Kidney tubule cell (primary cell): ENCODE data around the gene CIDEC.
"Not testable (repeated sequence)": the region's sequence is repeated elsewhere in the genome, so short reads cannot be mapped to it uniquely, and the experiment has no call there.

Experiments
- DNase-seq: peaks from one replicate; pipeline ENCODE4 v3.0.0-alpha.2; 2018; ENCODE audit warnings: low spot score

The CIDEC gene

GRCh38 chr3:9901967-9902366, 21.9 kb upstream of the CIDEC start:
- DNase-seq, result no peak

- DNase-seq, result not testable (repeated sequence)
These were observed 20.9 kb upstream of the CIDEC start for GRCh38 chr3:9900965-9901415.

GRCh38 chr3:9899289-9899791, 19.3 kb upstream of the CIDEC start:
- no peak for DNase-seq

GRCh38 chr3:9898467-9899241, 18.6 kb upstream of the CIDEC start:
- no peak for DNase-seq

- peak; percentile 99 for DNase-seq
These were observed 17.6 kb upstream of the CIDEC start for GRCh38 chr3:9897408-9898372.

- peak; percentile 45 for DNase-seq
These were observed 16.8 kb upstream of the CIDEC start for GRCh38 chr3:9896755-9897407.

- not testable (repeated sequence) for DNase-seq
These were observed 15.7 kb upstream of the CIDEC start for GRCh38 chr3:9895715-9896114.

- DNase-seq, result no peak
These were observed 13.7 kb upstream of the CIDEC start for GRCh38 chr3:9893739-9894138.

GRCh38 chr3:9891072-9891622, 11.1 kb upstream of the CIDEC start:
- no peak for DNase-seq

- peak; percentile 89 for DNase-seq
These were observed 10.4 kb upstream of the CIDEC start, which contains the start of gene JAGN1 for GRCh38 chr3:9890249-9891071. TSS of gene JAGN1 (plus strand) at chr3:9890610. CDS start at chr3:9890723, 113 bp downstream.

- no peak for DNase-seq
These were observed 9.4 kb upstream of the CIDEC start for GRCh38 chr3:9889405-9889804.

- no peak for DNase-seq
These were observed 8.5 kb upstream of the CIDEC start for GRCh38 chr3:9888540-9888939.

- no peak for DNase-seq
These were observed 7.4 kb upstream of the CIDEC start for GRCh38 chr3:9887480-9887879.

GRCh38 chr3:9886328-9886727, 6.3 kb upstream of the CIDEC start:
- DNase-seq, result no peak

- peak; percentile 86 for DNase-seq
These were observed 4.6 kb upstream of the CIDEC start for GRCh38 chr3:9884555-9885165.

GRCh38 chr3:9883706-9884554, 3.9 kb upstream of the CIDEC start:
- DNase-seq, result peak; percentile 17

GRCh38 chr3:9881441-9881840, 1.4 kb upstream of the CIDEC start:
- DNase-seq, result no peak

- no peak for DNase-seq
These were observed 1.4 kb downstream of the CIDEC start for GRCh38 chr3:9878700-9879099.

GRCh38 chr3:9876991-9877390, 3.1 kb downstream of the CIDEC start:
- no peak for DNase-seq
